Stromal cell of bone marrow (primary cell): ENCODE results near the gene F13B.
A peak's percentile ranks its signal among the peaks of the same experiment; 100 is the strongest.
"Not testable (repeated sequence)": the region's sequence is repeated elsewhere in the genome, so short reads cannot be mapped to it uniquely, and the experiment has no call there.

Experiments
- DNase-seq: peaks from one replicate; pipeline ENCODE4 v3.0.0-alpha.2; 2012; ENCODE audit warnings: low read depth

The F13B gene

DNA sequence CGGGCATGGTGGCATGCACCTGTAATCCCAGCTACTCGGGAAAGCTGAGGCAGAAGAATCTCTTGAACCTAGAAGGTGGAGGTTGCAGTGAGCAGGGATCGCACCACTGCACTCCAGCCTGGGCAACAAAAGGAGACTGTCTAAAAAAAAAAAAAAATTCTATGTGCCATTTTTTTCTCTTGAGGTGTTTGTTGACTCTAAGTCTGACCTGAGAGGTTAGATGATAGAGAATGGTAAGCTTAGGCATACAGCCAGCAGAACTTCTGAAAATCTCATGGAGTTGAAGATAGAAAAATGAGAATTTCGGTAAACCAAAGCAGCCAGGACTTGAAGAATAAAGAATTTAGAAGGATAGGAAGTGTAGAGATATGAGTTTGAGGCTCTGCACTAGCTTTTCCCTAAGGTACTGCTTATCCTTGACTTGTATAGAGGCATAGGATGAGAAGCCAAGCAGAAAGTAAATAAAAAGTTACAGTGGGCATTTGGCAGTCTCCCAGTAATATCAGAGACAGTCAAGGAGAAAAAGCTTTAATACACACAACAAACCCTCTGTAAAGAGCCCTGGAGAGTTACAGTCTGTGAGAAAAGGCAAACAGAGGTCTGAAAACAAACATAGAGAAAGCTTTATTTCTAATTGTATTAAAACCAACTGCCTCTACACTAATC lies 24.3 kb downstream of the F13B start:
- no peak for DNase-seq

DNA sequence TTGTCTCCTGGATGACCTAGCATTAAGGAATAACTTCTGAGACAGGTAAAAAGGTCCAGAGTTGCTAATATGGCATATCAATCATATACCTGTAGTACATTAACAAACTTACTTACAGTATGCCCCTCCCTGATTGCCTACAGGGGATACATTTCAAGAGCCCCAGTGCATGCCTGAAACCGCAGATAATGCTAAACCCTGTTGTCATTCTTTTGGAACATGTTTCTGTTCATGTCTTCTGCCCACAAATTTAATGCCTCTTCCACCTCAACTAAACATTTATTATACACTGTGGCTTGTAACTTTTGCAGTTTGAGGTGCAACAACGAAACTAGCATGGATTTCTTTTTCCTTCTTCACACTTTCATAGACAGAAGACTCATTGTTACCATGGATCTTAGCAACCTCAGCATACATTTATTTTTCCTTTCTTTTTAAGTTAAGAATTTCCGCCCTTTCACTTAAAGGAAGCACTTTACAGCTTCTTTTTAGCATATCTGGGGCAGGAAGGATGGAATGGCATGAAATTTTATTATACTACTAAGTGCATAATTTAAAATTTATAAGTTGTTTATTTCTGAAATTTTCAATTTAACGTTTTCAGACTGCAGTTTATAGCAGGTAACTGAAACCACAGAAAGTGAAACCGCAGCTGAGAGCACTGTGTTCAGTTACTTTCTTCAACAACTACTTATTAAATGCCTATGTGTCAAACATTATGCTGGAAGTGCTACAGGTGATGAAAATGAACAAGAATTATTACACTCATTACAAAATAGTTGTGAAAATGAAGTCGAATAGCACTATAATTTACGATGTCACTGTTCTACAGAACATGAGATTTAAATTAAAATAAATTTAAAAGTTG lies 25.3 kb downstream of the F13B start:
- no peak for DNase-seq

DNA sequence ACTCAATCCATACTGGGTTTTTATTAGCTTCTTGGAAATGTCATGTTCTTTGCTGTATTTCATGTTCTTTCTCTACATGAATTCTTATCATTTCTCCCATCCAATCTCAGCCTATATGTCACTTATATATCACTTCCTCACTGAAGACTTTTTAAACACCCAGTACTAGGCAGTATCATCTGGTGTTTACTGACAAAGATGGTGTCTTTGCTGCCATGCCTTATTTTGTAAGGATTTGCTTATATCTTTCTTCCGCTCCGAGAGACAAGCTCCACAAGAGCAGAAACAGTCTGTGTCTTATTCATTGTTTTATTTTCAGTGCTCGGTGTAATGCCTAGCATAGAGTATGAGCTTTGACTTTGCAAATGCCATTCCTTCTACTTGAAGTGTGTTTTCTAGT lies 30.2 kb downstream of the F13B start:
- DNase-seq: no peak

DNA sequence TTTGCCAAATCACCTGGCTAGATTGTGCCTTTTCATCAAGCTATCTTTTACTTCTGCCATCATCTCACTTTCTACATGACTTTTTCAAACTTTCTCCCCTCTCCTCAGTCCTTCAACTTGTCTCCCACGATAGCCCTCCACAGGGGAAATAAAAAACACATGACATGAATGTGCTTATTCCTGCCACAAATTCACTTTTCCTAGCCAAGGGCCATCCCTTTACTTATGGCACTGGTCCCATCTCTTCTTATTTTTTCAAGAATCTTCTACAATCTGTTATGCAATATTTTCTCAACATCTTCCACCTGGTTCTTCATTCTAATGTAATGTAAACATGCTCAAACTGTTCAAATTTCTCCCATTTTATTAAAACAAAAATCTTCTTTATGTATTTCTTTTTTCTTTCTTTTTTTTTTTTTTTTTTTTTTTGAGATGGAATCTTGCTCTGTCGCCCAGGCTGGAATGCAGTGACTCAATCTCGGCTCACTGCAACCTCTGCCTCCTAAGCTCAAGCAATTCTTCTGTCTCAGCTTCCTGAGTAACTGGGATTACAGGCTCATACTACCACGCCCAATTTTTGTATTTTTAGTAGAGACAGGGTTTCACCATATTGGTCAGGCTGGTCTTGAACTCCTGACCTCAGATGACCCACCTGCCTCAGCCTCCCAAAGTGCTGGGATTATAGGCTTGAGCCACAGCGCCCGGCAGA lies 32.3 kb downstream of the F13B start:
- peak; percentile 68 for DNase-seq

DNA sequence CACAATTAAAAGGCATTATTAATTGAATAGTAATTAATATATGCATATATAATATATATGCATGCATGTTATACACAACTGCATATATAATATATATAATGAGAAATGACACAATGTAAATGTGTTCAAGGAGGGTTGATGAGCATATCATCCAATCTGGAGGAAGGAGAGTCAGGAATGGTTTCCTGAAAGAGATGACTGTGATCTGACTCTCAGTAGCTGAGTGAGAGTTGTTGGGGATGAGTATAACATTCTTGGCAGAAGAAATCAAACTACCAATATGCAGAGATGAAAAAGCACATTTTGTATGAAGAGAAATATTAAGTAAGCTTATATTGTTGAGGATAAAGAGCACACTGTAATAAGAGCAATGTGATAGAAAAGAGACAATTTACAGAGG lies 37.3 kb downstream of the F13B start:
- DNase-seq: peak; percentile 27

DNA sequence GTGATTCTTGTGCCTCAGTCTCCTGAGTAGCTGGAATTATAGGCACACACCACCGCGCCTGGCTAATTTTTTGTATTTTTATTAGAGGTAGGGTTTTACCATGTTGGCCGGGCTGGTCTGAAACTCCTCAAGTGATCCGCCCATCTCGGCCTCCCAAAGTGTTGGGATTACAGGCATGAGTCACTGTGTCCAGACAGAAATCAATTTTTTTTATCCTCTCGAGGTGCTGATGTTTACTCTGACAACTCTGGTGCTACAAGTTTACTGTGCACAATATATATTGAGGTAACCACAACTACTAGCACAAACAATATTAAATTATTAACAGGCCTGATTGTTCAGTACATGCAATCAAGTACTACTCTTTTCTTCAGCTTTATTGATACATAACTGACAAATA lies 39.7 kb downstream of the F13B start:
- DNase-seq: no peak

DNA sequence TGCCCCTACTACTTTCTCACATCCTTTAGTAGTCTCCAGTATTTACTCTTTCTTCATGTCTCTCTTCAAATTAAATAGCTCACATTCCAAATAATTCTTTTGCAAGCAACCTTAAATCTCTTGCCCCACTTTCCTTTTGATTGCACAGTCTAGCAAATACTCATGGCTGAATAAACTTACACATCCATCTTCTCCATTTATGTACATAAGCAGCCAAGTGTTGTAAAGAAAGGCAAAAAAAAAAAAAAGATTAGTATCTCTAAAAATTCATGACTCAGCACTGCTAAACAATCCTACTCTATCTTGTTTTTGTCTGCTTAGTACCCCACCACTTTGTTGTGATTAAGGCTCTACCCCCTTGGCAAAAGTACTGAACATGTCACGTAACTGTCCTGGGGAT lies 42.6 kb downstream of the F13B start:
- DNase-seq: no peak

DNA sequence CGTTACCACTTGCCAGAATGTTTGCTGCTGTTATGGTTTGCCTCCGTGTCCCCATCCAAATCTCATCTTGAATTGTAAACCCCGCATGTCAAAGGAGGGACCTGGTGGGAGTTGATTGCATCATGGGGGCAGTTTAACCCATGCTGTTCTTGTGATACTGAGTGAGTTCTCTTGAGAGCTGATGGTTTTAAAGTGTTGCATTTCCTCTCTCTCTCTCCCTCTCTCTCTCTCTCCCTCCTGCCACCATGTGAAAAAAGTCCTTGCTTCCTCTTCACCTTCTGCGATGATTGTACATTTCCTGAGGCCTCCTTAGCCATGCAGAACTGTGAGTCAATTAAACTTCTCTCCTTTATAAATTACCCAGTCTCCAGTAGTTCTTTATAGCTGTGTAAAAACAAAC lies 45.3 kb downstream of the F13B start:
- no peak for DNase-seq

DNA sequence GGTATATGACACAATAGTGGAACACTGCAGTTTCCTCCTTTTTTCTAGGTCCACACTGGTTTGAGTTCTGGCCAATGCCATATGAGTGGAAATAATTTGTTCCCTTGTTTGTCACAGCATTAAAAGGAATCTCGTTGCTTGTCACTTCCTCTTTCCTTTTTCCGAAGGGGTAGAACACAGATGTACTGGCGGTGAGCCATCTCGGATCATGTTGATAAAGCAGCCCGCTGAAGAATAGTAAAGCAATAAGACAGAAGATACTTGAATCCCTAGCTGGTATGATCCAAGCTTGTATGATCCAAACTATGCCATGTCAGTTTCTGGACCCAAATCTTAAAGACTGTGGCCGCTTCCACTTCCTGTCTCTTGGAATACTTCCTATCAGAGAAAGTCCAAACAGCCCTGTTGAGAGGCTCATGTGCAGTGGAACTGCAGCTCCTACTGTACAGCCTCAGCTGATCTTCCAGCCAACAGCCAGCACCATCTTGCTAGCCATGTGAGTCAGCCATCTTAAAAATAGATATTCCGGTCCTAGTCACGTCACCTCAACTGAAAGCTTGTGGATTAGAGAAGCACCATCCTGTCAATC lies 49.4 kb downstream of the F13B start:
- DNase-seq: no peak

DNA sequence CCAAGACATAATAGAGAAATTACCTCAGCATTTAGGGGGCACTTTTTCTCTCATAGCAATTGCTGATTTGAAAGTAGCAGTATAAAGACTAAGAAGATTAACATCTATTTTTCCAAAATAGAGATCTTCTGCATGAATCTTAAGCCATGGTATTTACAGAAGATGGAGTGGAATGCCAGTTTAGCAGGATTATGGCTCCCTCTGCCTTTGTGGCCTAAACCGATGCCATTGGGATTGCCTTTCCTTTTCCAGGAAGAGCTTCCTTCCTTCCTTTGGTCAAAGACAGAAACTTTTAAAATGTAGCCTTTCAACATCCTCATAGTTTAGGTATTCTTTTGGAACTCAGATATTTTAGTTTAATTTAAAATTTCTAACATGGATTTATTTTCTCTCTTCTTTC lies 50.3 kb downstream of the F13B start:
- no peak for DNase-seq

DNA sequence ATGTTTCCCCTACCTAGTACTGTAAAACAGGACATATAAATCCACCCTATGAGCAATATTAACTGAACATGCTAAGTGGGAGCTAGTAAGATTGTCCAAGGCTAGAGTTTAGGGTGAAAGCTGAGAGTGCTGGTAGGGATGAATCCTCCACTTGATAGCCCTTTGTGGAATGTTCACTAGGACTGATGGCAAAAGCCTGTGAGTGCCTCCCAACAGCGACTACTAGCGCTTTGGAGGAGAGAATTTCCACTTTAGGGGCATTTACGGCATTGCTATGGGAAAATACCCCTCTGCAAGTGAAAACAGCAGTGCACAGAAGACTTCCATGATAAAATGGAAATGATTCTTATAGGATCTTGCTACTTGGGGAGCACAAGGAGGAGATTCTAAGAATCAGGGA lies 53.8 kb downstream of the F13B start:
- DNase-seq: no peak

DNA sequence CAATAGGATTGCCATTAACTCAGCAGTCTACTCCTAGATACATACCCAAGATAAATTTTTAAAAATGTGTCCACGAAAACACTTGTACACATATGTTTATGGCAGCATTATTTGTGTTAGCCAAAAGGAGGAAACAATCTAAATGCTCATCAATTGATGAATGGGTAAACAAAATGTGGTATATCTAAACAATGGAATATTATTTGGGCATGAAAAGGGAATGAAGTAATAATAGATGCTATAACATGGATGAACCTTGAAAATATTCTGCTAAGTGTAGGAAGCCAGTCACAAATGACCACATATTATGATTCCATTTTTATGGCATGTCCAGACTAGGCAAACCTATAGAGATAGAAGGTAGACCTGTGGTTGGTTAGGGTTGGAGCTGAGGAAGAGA lies 55.4 kb downstream of the F13B start:
- no peak for DNase-seq

DNA sequence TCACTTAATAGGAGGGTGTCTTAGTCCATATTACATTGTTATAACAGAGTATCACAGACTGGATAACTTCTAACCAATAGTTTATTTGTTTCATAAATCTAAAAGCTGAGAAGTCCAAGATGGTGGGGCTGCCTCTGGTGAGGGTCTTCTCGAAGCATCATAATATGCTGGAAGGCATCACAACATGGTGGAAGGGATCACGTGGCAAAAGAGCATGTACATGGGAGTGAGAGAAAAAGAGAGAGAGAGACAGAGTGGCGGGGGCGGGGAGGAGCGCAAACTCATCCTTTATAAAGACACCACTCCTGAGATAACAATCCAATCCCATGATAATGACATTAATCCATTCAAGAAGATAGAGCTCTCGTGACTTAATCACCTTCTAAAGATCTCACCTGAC lies 58.2 kb downstream of the F13B start:
- no peak for DNase-seq

DNA sequence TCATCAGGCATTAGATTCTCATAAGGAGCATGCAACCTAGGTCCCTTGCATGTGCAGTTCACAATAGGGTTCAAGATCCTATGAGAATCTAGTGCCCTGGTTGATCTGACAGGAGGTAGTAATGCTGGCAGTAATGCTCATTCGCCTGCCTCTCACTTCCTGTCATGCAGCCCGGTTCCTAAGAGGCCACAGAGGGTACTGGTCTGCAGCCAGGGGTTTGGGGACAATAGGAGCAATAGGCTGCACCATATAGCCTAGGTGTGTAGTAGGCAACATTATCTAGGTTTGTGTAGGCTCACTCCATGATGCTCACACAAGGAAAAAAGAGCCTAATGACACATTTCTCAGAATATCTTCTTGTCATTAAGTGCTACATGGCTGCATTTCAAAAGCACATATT lies 63.9 kb downstream of the F13B start:
- DNase-seq: no peak

DNA sequence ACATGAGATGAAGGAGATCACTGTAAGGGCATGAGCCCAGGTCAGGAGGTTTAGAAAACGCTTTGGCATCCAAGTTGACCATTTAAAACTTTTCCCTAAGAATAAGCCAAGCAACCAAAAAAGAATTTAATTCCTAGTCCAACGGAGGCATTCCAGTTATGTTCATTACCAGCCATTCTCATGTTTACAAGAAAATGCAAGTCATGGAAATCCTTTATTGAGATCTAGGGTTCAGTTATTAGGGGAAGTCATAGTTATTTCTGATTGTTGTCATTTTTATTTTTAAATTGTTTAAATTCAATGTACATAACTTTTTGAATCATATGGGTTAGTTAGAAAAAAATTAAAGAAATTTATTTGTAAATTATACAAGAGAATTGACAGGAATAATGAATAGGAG lies 65.2 kb downstream of the F13B start:
- DNase-seq: no peak

DNA sequence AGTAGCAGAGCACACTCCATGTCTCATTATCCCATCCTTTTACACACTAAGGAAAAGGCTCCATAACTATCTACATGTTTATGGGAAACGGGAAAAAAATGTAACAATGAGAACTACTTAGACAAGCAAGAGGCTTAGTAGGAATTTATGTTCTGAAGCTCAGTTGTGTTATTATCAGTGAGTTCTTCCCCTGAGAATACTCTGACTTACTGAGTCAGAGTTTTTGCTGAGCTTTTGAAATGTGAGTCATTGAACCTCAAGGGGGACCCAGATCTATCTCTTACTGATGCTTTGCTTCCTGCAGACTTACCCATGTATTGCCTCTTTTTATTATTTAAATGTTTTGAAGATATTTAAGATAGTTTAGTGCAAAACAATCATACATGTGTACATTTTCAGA lies 69.6 kb downstream of the F13B start:
- peak; percentile 85 for DNase-seq

DNA sequence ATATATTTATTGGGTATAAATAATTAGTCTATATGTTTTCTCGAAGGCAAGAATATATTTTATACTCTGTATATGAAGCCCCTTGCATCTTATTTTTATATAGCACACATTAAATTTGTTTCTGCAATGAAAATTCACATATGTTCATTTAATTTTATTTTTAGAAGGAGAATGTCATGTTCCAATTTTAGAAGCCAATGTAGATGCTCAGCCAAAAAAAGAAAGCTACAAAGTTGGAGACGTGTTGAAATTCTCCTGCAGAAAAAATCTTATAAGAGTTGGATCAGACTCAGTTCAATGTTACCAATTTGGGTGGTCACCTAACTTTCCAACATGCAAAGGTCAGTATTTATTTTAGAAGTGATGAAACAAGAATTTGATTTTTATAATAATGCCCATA lies 73.1 kb downstream of the F13B start:
- DNase-seq: no peak

DNA sequence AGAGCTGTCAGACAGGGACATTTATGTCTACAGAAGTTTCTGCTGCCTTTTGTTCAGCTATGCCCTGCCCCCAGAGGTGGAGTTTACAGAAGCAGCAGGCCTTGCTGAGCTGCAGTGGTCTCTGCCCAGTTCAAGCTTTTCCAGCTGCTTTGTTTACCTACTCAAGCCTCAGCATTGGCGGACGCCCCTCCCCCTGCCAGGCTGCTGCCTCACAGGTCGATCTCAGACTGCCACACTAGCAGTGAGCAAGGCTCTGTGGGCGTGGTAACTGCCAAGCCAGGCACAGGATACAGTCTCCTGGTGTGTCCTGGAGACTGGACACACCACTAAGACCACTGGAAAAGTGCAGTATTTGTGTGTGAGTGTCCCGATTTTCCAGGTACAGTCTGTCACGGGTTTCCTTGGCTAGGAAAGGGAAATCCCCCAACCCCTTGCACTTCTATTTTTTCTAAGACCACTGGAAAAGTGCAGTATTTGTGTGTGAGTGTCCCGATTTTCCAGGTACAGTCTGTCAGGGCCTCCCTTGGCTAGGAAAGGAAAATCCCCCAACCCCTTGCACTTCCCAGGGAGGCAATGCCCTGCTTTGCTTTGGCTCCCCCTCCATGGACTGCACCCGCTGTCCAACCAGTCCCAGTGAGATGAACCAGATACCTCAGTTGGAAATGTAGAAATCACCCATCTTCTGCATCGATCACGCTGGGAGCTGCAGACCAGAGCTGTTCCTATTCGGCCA lies 75.0 kb downstream of the F13B start:
- not testable (repeated sequence) for DNase-seq
